K562 (cell line): ENCODE results near the gene GLRX.

Source experiments
- BCL6 ChIP-seq: fragments of 250-450 bp; sonication (Bioruptor Pico); IDR thresholded peaks from 2 replicates; pipeline ENCODE4 v1.4.0; 2020
- CTCF ChIP-seq, 3 experiments: IDR thresholded peaks in 2 of 3; conservative IDR thresholded peaks in 1 of 3; 2 replicates each; pipeline ENCODE4 v1.5.1; 2011 to 2012; ENCODE audit warnings: low read length in 3 of 3, mild to moderate bottlenecking in 3 of 3, control low read depth in 2 of 3, improper control_type of control experiment in 1 of 3, inconsistent platforms in 1 of 3, low read depth in 1 of 3, mixed read lengths in 1 of 3, moderate library complexity in 1 of 3; ENCODE audit not compliant: insufficient read depth in 2 of 3
- GTF3C2 ChIP-seq: IDR thresholded peaks from 3 replicates; pipeline ENCODE4 v1.6.1; 2011; ENCODE audit warnings: borderline replicate concordance, mild to moderate bottlenecking, moderate library complexity; ENCODE audit not compliant: insufficient read length; ENCODE audit errors: extremely low read depth
- JUNB ChIP-seq: fragments of 450-650 bp; formaldehyde crosslinking; conservative IDR thresholded peaks from 2 replicates; pipeline ENCODE4 v1.4.0; 2020; ENCODE audit warnings: mild to moderate bottlenecking
- KAT2B ChIP-seq: IDR thresholded peaks from one replicate; pipeline ENCODE4 v1.6.1; 2012; ENCODE audit warnings: low read depth, mild to moderate bottlenecking, control low read depth, inconsistent platforms, low read length, moderate library complexity
- POLR2A ChIP-seq: fragments of 450-650 bp; conservative IDR thresholded peaks from 2 replicates; pipeline ENCODE4 v1.6.1; 2016
- POLR2AphosphoS5 ChIP-seq: IDR thresholded peaks from 2 replicates; pipeline ENCODE4 v1.6.1; 2011; ENCODE audit warnings: mild to moderate bottlenecking, low read depth, low read length, moderate library complexity; ENCODE audit not compliant: control insufficient read depth, insufficient read depth
- SPI1 ChIP-seq: IDR thresholded peaks from 2 replicates; pipeline ENCODE4 v1.6.1; 2011; ENCODE audit warnings: low read depth, low read length, control low read depth, borderline replicate concordance
- ZFP30 ChIP-seq: fragments of 250-450 bp; sonication (Bioruptor Pico); IDR thresholded peaks from 2 replicates; pipeline ENCODE4 v1.8.0; 2022; ENCODE audit warnings: moderate library complexity, mild to moderate bottlenecking, inconsistent platforms, borderline replicate concordance
- TF ChIP-seq, protein P1 (sequence below): fragments of 150-350 bp; conservative IDR thresholded peaks from 2 replicates; pipeline ENCODE4 v1.6.1; 2014; ENCODE audit warnings: low read length

- no peak for TF ChIP-seq POLR2A
- TF ChIP-seq CTCF (IDR thresholded peaks at IDR 0.05 in 2 of 3, conservative IDR thresholded peaks at IDR 0.05 in 1 of 3; ENCODE audit: insufficient read depth in 2 of 3, low read depth in 1 of 3, low read length in 3 of 3) = no peak
- no peak for TF ChIP-seq BCL6 (CRISPR knock-in tag)
- TF ChIP-seq JUNB (CRISPR knock-in tag) = no peak
- TF ChIP-seq POLR2AphosphoS5 = no peak
- TF ChIP-seq GTF3C2 = no peak
- no peak for TF ChIP-seq SPI1
- TF ChIP-seq KAT2B = no peak
- no peak for TF ChIP-seq ZFP30 (CRISPR knock-in tag)
- TF ChIP-seq, protein P1, sequence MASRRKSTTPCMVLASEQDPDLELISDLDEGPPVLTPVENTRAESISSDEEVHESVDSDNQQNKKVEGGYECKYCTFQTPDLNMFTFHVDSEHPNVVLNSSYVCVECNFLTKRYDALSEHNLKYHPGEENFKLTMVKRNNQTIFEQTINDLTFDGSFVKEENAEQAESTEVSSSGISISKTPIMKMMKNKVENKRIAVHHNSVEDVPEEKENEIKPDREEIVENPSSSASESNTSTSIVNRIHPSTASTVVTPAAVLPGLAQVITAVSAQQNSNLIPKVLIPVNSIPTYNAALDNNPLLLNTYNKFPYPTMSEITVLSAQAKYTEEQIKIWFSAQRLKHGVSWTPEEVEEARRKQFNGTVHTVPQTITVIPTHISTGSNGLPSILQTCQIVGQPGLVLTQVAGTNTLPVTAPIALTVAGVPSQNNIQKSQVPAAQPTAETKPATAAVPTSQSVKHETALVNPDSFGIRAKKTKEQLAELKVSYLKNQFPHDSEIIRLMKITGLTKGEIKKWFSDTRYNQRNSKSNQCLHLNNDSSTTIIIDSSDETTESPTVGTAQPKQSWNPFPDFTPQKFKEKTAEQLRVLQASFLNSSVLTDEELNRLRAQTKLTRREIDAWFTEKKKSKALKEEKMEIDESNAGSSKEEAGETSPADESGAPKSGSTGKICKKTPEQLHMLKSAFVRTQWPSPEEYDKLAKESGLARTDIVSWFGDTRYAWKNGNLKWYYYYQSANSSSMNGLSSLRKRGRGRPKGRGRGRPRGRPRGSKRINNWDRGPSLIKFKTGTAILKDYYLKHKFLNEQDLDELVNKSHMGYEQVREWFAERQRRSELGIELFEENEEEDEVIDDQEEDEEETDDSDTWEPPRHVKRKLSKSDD = no peak
Measured at GRCh38 chr5:95853490-95853889, 31.0 kb upstream of the GLRX start.
